ENCODE measurements around the gene SFRP5. TPM values are rescaled to one million over a fixed set of nuclear protein-coding genes. Genes with fewer than 3 reads are reported as not detected.

The SFRP5 gene
- total and polyA plus RNA-seq, 2 donors (not counting 3 experiments of a cell fraction or from before 2014, with no cell fraction given), result not detected

- no peak overlapping the region for H3K4me2 ChIP-seq (ENCODE audit: insufficient read depth, low read length)
Measured at GRCh38 chr10:97762056-97762455, 9.7 kb downstream of the SFRP5 start.

More at GRCh38 chr10:97762056-97762455, 9.7 kb downstream of the SFRP5 start:
- POLR2A ChIA-PET, result no interaction called here
- no peaks in the 10 kb centered on the region for H3K27me3 ChIP-seq (ENCODE audit: control insufficient read depth in 2 of 2, insufficient read depth in 2 of 2, low read length in 2 of 2)
- intact Hi-C loops (cut with micrococcal nuclease) (no loop called here), dilution Hi-C loops (cut with MboI; ENCODE audit: extremely low pct_ligation_motif_present, low sequenced_read_pairs) (no loop called here)
- H3K9ac ChIP-seq (replicated peaks; ENCODE audit: extremely low read depth, insufficient read depth, low read length), result no peak overlapping the region
- H2AFZ ChIP-seq (ENCODE audit: low read depth, low read length), result no peak overlapping the region
- no TSS peak for BruUV-seq (replicated peaks)
- no peaks in the 10 kb centered on the region for H3K79me2 ChIP-seq (ENCODE audit: control insufficient read depth, insufficient read depth, low read length)
- DNase-seq (ENCODE audit: low read depth, low spot score) (no peak), FAIRE-seq (no peak)
- CTCF ChIA-PET, result interaction anchor here (1.0 to 6.8 kb wide), 5 partner anchors 30 to 279 kb away, joined by 3 to 49 read pairs (median 7); no protein-coding TSS in a partner anchor
- H3K4me3 ChIP-seq (replicated peaks in 1 of 3; ENCODE audit: insufficient read depth in 1 of 3, low read depth in 1 of 3, low read length in 3 of 3), result no peak overlapping the region
- no peak overlapping the region for H3K27ac ChIP-seq (ENCODE audit: insufficient read depth, low read depth, low read length)
- peaks cover 6 to 23% of the 10 kb centered on the region in 2 experiments for H3K36me3 ChIP-seq (ENCODE audit: control insufficient read depth in 2 of 2, extremely low read depth in 1 of 2, insufficient read depth in 2 of 2, low read length in 2 of 2)
- TF ChIP-seq CTCF (IDR thresholded peaks at IDR 0.05; ENCODE audit: extremely low read depth in 1 of 2, insufficient read depth in 1 of 2, low read depth in 1 of 2, low read length in 2 of 2) (no peak), JUN (IDR thresholded peaks at IDR 0.05; ENCODE audit: borderline replicate concordance, insufficient read depth, insufficient read length, low read depth) (no peak), EZH2 (IDR thresholded peaks at IDR 0.05; ENCODE audit: borderline replicate concordance, low read depth, low read length, severe bottlenecking) (no peak), MYC (IDR thresholded peaks at IDR 0.05; ENCODE audit: low read depth, low read length) (no peak), POLR2AphosphoS5 (IDR thresholded peaks at IDR 0.05; ENCODE audit: insufficient read depth, low read depth, low read length) (no peak), MAX (IDR thresholded peaks at IDR 0.05; ENCODE audit: insufficient read depth, insufficient read length) (no peak), GATA2 (IDR thresholded peaks at IDR 0.05; ENCODE audit: insufficient read depth, insufficient read length, low read depth, low read length) (no peak), FOS (IDR thresholded peaks at IDR 0.05; ENCODE audit: borderline replicate concordance, insufficient read depth, low read length) (no peak), POLR2A (IDR thresholded peaks at IDR 0.05; ENCODE audit: low read depth, low read length) (no peak)
- H3K9me1 ChIP-seq (replicated peaks; ENCODE audit: control insufficient read depth, extremely low read depth, insufficient read depth, low read length), result no peaks in the 10 kb centered on the region
- H3K9me3 ChIP-seq (replicated peaks; ENCODE audit: control insufficient read depth, insufficient read depth, low read length), result no peaks in the 10 kb centered on the region
- H4K20me1 ChIP-seq (replicated peaks; ENCODE audit: control insufficient read depth, extremely low read depth, insufficient read depth, low read length), result no peaks in the 10 kb centered on the region
- H3K4me1 ChIP-seq (ENCODE audit: control insufficient read depth, extremely low read depth, insufficient read depth, low read length), result no peaks in the 10 kb centered on the region

Measured in endothelial cell of umbilical vein (primary cell).